Medulla oblongata (tissue), 1 donor: Measurements from ENCODE around the gene TMEM245.
"Not testable (repeated sequence)": the region's sequence is repeated elsewhere in the genome, so short reads cannot be mapped to it uniquely, and the experiment has no call there.

Experiments used
- DNase-seq: peaks from one replicate; pipeline ENCODE4 v3.0.0-alpha.2; 2015; ENCODE audit errors: extremely low spot score

The TMEM245 gene

DNA sequence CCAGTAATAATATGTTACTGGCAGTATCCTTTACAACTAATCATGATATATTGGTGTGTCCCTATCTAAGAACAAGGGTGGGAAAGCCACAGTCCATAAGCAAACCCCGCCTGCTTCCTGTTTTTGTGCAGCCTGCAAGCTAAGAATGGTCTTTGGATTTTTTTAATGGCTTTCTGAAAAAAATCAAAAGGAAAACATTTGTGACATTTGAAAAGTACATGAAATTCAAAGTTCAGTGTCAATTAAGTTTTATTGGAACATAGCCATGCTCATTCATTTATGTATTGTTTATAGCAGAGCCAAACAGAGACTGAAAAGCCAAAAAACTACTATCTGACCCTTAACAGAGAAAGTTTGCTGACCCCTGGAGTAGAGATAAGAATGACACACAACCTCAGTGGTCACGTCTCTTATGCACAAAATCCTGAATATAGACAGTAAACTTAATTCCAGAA is 12.8 kb upstream of the TMEM245 start:
- DNase-seq, result no peak

DNA sequence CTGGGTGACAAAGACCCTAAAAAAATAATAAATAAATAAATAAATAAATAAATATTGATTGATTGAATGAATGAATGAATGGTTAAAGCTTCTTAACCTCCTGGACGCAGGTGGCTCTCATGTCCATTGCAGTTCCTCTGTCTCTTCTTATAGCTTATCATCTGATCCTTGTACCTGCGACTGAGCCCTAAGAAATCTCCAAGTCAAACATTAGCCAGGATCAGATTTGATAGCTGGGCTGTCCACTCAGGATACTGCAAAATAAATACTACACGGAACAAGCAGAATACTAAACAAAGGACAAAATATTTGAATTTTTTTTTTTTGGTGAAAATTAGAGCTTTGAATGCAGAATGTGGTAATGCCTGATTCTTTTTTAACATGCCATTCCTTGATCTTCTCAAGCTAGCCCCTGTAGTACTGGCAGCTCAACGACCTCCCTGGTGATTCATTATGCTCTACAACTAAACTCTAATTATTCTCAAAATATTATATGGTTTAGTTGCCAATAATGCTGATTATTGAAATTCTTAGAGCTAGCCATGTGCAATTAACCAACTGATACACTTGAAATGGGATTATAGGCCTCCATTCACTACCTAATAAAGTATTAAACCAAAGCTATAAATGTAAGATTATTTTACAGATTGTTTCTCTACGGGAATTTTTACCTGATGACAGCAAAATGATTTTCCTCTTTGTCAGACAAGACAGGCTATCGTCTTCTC is 9.9 kb upstream of the TMEM245 start:
- no peak for DNase-seq

DNA sequence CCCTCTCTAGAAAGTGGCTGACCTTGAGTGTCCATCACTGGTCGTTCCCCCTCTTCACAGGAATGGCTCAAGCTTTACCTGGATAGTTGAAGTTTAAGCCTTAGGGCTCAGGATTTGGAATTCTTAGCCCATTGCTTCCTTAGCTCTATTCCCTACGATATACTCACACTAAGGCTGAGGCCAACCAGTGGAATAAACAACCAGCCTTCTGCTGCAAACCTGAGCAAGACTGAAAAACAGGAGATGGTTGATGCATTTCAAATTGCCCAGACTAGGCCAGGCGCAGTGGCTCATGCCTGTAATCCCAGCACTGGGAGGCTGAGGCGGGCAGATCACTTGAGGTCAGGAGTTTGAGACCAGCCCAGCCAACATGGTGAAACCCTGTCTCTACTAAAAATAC is 6.9 kb upstream of the TMEM245 start:
- DNase-seq, result not testable (repeated sequence)

DNA sequence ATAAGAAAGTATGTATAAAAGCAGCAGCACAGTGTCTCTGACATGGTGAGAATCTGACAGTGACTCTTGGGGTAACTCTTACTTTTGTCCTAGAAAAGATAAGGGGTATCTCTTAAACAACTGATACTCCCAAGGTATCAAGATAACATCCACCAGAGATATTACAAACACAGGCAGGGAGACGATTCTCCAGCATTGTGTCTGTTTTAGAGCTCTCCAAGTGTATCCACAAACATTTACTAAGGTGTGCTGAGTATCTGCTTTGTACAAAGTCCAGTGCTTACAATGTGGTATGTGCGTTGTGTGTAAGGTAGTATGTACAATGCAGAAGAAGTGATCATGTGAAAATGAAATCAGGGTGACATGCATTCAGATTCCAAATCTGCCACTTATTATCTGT is 4.4 kb upstream of the TMEM245 start:
- DNase-seq, result no peak

DNA sequence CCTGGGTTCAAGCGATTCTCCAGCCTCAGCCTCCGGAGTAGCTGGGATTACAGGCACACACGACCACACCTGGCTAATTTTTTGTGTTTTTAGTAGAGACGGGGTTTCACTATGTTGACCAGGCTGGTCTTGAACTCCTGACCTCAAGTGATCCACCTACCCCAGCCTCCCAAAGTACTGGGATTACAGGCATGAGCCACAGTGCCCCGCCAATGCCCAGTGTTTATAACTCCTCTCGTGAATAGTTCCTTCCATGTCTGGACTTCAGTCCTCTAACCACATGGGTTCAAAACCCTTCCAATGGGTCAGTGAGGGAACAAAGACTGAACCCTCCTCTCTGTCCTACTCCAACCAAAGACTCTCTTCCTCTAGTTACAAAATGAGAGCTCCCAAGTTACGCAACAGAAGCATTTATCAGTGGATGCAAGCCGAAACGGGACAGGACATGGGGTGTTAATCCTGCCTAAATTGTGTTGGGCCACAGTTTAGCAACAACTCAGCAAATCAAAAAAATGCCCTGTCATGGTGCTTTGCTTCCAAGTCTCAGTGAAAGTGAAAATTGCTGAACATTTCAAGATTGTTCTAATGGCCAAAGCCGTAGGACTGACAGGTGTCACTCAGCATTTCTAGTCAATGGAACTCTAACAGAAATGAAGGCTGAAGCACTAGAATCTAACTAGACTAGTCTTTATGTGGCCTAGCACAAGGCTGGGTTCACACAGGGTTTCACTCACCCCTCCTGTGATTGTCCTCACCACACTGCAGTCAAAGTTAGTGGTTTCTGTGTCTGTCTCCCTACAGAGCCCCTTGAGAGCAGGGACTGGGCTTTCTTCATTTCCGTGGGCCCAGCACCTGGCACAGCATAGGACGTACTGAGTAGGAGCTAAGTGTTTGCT is 3.2 kb upstream of the TMEM245 start:
- no peak for DNase-seq

DNA sequence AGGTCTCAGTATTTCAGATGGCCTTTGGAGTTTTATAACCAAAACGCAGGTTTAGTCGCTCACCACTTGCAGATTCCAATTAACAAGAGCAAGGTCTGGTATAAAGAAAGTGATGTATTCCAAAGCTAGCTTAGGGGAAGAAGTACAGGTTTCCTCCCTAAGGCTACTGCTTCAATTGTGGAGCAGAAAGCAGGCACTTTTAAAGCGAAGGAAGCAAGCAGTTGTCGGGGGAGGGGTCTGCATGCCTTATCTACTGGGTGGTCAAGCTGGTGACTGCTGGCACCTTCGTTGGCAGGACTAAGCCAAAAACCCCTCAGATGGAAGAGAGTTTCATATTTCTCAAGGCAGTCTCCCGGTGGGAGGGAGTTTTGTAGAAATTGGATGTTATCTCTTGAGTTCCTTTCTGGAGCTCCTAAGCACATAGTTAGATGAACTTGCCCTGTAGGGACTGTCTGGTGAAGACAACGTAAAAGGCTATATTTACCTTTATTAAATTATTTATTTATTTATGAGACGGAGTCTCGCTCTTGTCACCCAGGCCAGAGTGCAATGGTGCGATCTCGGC is 1.6 kb upstream of the TMEM245 start:
- no peak for DNase-seq

DNA sequence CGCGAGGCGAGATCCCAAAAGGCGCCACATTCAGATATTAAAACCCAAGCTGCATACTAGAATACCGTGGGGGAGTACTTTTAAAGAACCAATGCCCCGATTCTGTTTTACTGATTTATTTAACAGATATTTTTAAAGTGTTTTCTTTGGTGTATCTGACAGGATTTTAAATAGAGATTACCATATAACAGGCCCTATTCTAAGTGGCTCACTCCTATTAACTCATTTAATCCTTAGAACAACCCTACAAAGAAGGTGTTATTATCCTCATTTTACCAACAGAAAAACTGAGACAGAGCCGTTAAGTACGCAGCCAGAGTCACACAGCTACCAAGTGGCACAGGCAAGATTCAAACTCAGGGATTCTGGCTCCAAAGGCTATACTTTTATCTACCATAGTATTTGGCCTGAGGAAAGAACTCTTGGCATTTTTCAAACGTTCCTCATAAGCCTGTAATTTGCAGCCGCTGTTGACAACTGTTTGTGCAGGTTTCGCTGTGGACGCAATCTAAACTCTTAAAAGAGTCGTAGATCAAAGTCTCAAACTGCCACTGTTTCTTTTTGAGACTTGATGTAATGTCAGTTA is 550 bp upstream of the TMEM245 start:
- peak; percentile 5 for DNase-seq

DNA sequence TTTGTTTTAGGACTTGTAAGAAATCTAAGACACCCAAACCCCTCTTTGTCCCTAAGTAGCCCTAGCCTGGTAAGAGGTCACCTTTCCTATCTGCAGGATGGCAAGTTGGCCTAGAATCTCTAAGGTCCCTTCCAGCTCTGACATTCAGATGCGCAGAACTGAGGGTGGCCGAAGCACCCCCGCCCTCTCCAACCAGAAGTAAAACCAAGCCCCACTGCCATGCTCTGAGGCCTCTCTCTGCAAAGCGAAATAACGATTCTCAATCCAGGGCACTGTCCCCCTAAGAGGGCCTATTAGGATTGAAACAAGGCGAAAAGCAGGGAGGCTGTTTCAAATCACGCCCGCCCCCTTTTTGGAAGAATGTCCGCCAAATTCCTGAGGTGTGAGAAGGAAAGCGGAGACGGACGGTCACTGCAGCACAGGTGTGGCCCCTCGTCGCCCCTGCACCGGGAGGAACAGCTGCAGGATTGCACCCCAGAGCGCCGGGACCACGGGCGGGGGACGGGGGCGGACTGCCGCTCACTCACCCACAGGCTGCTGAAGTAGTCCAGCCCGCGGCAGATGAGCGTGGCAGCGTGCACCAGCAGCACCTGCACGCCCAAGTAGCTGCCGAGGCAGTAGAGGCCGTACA is 824 bp downstream of the TMEM245 start:
- DNase-seq, result peak; percentile 10

DNA sequence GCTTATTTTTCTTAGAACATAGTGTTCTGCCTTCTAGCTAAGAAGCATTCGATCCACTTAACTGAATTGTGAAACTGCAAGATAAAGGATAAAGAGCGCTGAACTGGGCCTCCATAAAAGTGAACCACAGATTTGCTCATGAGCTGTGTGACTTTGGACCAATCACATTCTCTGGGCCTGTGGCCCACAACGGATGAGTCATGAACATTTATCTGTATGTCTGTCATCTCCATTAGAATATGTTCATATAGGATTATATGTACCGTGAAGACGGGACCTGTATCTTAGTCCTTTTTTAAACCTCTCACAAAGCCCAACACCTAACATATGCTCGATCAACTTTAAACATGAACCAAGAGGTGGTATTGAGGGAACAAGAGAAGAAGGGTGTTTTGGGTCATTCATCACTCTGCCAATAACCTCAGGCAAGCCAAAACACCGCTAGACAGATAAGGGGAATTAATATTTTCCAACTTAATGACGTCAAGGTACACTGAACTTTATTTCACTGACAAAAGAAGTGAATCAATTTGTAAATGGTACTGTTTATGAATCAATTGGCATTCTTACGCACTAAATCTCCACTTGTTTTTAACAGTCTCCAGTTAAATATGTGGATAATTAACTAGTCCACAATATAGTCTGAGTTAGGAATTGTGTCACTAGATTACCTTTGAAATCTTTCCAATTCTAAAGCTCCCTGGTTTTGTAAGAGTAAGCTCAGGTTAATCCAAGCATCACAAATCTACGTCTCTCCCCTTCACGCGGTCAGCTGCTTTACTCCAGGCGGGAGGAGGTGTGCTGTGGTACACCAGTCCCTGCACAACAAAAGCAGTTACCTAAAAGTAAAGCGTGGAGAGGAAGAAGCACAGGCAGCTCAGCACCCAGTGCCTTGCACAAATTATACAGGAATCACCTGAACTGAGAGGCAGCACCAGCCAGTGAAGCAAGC is 1.6 kb downstream of the TMEM245 start:
- no peak for DNase-seq

DNA sequence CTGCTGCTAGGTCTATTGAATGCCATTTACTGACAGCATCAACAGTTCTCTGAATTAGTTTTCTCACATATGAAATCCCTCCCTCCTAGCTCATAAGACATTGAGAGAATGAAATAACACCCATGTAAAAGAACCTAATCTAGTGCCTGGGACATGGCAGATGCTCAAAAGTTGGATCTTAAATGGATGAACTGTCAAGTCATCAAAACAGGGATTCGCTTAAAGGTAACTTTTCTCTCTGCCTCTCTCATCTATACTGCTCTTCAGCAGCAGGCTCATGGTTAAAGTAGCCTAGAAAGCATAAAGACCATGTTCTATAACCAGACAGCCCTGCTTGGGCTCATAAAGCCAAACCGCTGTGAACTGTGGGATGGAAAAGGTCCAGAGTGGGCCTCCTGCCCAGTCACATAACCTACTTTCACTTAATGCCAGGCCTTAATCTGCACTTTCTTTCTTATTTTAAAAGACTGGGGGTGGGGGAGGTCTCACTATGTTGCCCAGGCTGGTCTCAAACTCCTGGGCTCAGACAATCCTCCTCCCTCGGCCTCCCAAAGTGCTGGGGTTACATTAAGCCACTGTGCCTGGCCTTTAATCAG is 3.7 kb downstream of the TMEM245 start:
- DNase-seq, result peak; percentile 50

DNA sequence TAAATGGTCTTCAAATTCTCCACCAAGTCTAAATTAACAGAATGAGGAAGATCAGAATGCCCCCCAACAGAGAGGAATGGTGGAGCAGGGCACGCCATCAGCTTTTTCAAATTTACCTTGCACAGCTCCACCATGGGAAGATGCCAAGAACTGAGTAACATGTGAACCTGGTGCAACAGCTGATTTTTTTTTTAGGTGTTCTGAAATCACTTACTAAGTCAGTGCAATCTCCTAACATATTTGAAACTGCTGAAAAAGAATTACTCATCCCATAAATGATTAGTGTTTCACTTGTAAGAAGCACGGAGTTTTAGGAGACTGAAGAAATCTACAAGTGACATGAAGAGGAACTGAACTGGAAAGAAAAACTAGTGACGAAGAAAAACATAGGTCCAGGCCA is 5.1 kb downstream of the TMEM245 start:
- DNase-seq, result no peak

DNA sequence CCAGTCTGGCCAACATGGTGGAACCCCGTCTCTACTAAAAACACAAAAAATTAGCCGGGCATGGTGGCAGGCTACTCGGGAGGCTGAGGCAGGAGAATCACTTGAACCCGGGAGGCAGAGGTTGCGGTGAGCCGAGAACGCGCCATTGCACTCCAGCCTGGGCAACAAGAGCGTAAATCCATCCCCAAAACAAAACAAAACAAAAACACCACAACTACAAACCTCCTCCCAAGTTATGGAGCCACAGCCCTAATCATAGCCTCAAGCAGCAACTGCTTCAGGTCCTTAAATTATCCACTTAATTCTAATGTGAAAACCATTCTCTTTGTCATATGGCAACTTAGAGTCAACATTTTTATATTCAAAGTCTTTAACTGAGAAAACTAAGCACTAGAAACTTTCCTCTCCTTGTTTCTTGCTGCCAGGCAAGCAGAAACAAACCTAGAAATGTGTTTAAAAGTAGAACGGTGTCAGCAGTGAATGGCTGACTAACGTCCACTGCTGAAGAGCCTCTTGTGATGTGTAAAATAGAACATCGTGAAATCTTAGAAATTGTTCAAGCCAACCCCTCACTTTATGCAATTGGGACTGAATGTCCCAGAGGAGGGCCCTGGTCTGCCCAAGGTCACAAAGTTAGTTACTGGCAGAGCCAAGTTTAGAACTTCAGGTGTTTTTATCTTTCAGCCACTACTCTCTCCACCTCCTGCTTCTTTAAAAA is 5.7 kb downstream of the TMEM245 start:
- DNase-seq, result no peak

DNA sequence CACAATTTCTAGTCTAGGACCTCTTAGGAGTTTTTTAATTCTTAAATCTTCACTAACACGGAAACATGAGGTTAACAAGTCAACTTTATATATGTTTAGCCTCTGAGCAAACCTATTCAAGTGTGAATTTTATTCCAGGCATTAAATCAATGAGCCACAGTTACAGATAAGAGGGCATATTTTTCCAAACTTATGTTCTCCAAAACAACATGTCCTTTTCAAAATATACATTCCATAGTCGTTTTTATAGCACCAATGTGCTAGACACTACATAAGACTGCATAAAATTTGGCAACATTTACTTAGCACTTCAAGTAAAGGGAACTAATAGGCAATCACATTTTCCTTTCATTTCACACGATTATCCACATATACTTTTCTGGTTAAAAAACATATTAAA is 6.5 kb downstream of the TMEM245 start:
- DNase-seq, result no peak

DNA sequence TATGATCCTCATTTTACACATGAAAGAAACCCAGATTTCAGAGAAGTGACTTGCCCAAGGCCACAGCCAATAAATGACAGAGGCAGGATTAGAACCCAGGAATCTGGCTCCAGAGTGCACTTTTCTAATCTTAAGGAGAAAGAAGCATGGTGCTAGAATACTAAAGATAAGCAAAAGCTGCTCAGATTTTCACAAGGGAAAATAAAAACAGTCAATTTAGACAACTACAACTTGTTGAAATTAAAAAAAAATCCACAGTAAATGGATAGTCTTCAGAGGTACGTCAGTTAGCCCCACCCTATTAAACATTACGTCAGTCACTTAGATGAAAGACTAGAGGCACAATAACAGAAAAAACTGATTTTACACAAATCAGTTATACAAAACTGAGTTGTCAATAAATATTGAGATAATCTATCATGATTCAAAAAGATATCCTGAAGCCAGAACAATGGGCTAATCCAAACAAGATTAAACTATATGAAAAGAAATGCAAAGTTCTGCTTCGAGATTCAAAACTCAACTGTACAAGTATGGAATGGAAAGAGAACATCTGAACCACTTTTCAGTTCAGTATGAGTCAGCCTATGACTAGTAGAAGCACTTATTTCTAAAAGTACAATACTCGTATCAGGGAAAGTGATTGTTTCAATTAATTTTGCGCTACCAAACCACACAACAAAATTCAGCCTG is 9.3 kb downstream of the TMEM245 start:
- no peak for DNase-seq

DNA sequence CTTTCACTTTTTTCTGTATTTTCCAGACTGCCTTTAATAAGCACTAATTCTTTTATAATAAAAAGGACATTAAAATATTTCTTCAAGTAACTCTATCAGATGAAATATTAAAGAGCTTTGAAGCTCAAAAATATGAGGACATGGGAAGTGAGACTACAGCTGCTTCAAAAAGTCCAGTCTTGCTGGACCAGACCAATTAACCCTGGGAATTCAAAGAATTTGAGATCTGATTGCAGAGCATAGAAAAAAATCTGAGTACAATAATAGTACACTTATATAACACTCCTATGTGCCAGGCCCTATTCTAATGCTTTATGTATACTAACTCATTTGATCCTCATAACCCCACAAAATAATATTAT is 9.8 kb downstream of the TMEM245 start:
- DNase-seq, result no peak

DNA sequence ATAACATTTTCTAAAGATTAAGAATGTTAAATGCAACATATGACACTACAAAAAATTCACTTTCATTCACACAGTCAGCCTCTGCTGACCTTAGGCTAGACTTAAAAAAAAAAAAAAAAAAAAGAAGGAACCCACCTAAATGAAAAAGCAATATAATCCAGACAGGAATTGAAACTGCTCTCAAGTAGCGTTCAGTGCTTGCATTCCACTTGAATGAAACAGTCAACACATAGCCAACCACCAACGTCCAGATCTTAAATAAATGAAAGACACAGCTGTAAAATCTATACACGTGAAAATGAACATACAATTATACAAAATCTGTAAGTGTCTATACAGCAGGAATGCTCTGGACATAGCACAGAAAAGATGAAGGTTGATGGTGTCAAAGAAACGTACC is 11.4 kb downstream of the TMEM245 start:
- no peak for DNase-seq

DNA sequence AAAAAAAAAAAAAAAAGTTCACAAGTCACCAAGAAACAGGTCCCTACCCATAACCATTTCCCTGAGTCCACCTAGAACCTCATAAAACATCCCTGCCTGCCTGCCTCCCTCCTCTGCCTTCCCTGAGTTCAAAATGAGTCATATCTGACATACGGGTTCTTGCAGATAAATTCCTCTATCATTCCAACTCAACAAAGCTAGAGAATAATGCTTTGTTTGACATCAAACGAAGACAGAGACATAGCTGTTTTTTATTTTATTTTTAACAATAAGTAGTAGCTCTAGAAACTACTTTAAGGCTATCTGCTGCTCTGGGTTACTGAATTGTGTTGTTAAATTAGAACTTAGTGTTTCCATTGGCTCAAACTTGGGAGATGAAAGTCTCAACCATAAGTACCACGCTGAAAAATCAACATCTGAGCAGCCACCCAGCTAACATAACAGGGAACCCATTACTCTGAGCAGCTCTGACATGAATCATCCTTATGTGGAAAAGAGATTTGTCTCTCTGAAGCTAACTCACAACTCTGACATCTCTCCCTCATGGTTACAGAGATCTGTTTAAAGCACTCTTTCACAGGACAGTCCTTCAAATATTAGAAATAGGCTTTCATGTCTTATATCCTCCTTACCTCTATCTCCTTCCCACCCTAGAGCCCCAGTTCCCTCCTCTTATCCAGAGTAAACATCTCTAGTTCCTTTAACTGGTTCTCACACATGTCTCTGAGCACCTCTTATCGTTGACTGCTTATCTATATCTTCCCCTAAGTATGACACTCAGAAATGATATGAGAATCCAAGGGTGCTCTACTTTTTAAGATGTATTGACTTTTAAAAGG is 12.1 kb downstream of the TMEM245 start:
- DNase-seq, result no peak

DNA sequence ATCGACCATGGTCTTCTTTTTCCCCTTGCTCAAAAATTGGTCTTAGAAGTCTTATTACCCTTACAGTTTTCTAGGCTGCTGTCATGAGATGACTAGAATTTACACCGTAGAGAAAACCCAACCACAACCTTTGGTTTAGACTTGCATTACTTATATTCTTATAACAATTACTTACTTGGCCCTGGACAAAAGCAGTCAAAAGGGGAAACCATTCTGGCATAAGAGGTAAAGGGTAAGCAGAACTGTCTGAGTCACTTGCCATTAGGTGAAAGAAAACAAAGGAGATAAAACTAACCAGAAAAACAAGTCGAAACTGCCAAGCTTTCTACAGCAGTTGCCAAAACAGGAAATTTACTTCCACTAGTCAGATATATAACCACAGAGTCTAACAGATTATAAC is 17.9 kb downstream of the TMEM245 start:
- no peak for DNase-seq
